Keratinocyte (primary cell): ENCODE measurements around the gene CYSTM1.

ENCODE experiments used
- EZH2 ChIP-seq: IDR thresholded peaks from one replicate; pipeline ENCODE4 v1.6.1; 2012; ENCODE audit warnings: inconsistent platforms, mild to moderate bottlenecking, low read length, moderate library complexity
- TF ChIP-seq, protein P1 (sequence below), 3 experiments: IDR thresholded peaks in 1 of 3; conservative IDR thresholded peaks in 1 of 3; optimal IDR thresholded peaks in 1 of 3; 2 replicates in 2 of 3; 3 replicates in 1 of 3; pipeline versions ENCODE3 to v1.5.1; 2011; ENCODE audit warnings: low read length in 3 of 3, mild to moderate bottlenecking in 3 of 3, moderate library complexity in 2 of 3, control low read depth in 1 of 3, inconsistent platforms in 1 of 3; ENCODE audit not compliant: insufficient read depth in 2 of 3; ENCODE audit errors: extremely low read depth in 1 of 3

DNA sequence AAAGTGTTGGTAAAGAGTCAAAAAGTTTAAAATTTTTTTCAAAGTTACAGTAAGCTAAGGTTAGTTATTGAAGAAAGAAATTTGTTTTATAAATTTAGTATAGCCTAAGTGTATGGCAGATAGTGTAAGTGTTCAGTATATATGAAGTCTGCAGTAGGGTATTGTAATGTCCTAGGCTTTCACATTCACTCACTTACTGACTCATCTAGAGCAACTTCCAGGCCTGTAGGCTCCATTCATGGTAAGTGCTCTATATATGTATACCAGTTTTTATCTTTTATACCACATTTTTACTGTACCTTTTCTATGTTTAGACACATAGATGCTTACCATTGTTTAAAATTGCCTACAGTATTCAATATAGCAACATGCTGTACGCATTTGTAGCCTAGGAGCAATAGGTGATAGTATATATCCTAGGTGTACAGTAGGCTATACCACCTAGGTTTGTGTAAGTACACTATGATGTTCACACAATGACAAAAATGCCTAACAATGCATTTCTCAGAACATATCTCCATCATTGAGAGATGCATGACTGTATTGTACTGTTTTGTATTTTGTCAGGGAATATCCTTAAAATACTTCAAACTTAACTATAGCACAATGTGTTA, 38.5 kb downstream of the CYSTM1 start:
- TF ChIP-seq EZH2: no peak
- TF ChIP-seq, protein P1, sequence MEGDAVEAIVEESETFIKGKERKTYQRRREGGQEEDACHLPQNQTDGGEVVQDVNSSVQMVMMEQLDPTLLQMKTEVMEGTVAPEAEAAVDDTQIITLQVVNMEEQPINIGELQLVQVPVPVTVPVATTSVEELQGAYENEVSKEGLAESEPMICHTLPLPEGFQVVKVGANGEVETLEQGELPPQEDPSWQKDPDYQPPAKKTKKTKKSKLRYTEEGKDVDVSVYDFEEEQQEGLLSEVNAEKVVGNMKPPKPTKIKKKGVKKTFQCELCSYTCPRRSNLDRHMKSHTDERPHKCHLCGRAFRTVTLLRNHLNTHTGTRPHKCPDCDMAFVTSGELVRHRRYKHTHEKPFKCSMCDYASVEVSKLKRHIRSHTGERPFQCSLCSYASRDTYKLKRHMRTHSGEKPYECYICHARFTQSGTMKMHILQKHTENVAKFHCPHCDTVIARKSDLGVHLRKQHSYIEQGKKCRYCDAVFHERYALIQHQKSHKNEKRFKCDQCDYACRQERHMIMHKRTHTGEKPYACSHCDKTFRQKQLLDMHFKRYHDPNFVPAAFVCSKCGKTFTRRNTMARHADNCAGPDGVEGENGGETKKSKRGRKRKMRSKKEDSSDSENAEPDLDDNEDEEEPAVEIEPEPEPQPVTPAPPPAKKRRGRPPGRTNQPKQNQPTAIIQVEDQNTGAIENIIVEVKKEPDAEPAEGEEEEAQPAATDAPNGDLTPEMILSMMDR (optimal IDR thresholded peaks at IDR 0.05 in 1 of 3, IDR thresholded peaks at IDR 0.05 in 1 of 3, conservative IDR thresholded peaks at IDR 0.05 in 1 of 3; ENCODE audit: extremely low read depth in 1 of 3, insufficient read depth in 2 of 3, low read length in 3 of 3): no peak
